ENCODE results near the gene NEK9.

- no peak for TF ChIP-seq CTCF (IDR thresholded peaks at IDR 0.05)
- TF ChIP-seq ZFX (IDR thresholded peaks at IDR 0.05; ENCODE audit: borderline replicate concordance) = no peak
These were observed 73.2 kb downstream of the NEK9 start for GRCh38 chr14:75053396-75054291.

Measured in 22Rv1 (cell line).